ENCODE measurements around the gene FARSB. TPM values are rescaled to one million over a fixed set of nuclear protein-coding genes. Genes with fewer than 3 reads are reported as not detected.
A peak's percentile ranks its signal among the peaks of the same experiment; 100 is the strongest.
"Not testable (repeated sequence)": the region's sequence is repeated elsewhere in the genome, so short reads cannot be mapped to it uniquely, and the experiment has no call there.

Gene FARSB
- total RNA-seq, 1 donor from 2014 or later, result 5.4 TPM

- DNase-seq, result no peak
Observed at GRCh38 chr2:222604749-222605515, 51.0 kb downstream of the FARSB start.

- no peak for DNase-seq
Observed at GRCh38 chr2:222603501-222603900, 52.4 kb downstream of the FARSB start.

GRCh38 chr2:222598611-222599010, 57.3 kb downstream of the FARSB start:
- DNase-seq, result no peak

- DNase-seq, result no peak
Observed at GRCh38 chr2:222595581-222595980, 60.3 kb downstream of the FARSB start.

- peak; percentile 22 for DNase-seq
Observed at GRCh38 chr2:222594679-222595078, 61.2 kb downstream of the FARSB start.

- no peak for DNase-seq
Observed at GRCh38 chr2:222592176-222592575, 63.7 kb downstream of the FARSB start.

GRCh38 chr2:222591661-222592060, 64.2 kb downstream of the FARSB start:
- DNase-seq, result no peak

GRCh38 chr2:222584589-222584988, 71.3 kb downstream of the FARSB start:
- not testable (repeated sequence) for DNase-seq

- DNase-seq, result peak; percentile 15
Observed at GRCh38 chr2:222582928-222583327, 73.0 kb downstream of the FARSB start.

- no peak for DNase-seq
Observed at GRCh38 chr2:222577341-222577740, 78.6 kb downstream of the FARSB start.

GRCh38 chr2:222576171-222577081, 79.5 kb downstream of the FARSB start:
- DNase-seq, result peak; percentile 26

GRCh38 chr2:222575618-222576017, 80.3 kb downstream of the FARSB start:
- DNase-seq, result no peak

GRCh38 chr2:222572751-222573174, 83.1 kb downstream of the FARSB start:
- DNase-seq, result no peak

GRCh38 chr2:222572264-222572721, 83.6 kb downstream of the FARSB start:
- DNase-seq, result no peak

- no peak for DNase-seq
Observed at GRCh38 chr2:222569826-222570225, 86.1 kb downstream of the FARSB start.

GRCh38 chr2:222568865-222569264, 87.0 kb downstream of the FARSB start:
- DNase-seq, result peak; percentile 11

GRCh38 chr2:222566229-222566628, 89.7 kb downstream of the FARSB start:
- DNase-seq, result no peak

- DNase-seq, result no peak
Observed at GRCh38 chr2:222563936-222564335, 92.0 kb downstream of the FARSB start.

- DNase-seq, result no peak
Observed at GRCh38 chr2:222563106-222563718, 92.7 kb downstream of the FARSB start.

GRCh38 chr2:222561817-222562645, 93.9 kb downstream of the FARSB start:
- peak; percentile 83 for DNase-seq

GRCh38 chr2:222561151-222561550, 94.7 kb downstream of the FARSB start:
- DNase-seq, result no peak

- no peak for DNase-seq
Observed at GRCh38 chr2:222554517-222554916, 101.4 kb downstream of the FARSB start.

All from dermis blood vessel endothelial cell (primary cell).